ENCODE data around the gene OTOG. TPM values are rescaled to one million over a fixed set of nuclear protein-coding genes. Genes with fewer than 3 reads are reported as not detected.

Gene OTOG
- total and polyA plus RNA-seq, 2 of the 8 experiments (the other 6 are each of a cell fraction or from before 2014, with no cell fraction given), result 0.41 to 1.5 TPM

GRCh38 chr11:17546240-17546639, 819 bp upstream of the OTOG start (continued):
- TF ChIP-seq CHD7 (IDR thresholded peaks at IDR 0.05; ENCODE audit: insufficient replicate concordance, low read length), result no peak
- no peak for TF ChIP-seq SP1 (IDR thresholded peaks at IDR 0.05; ENCODE audit: low read depth, low read length)
- TF ChIP-seq CBX8 (IDR thresholded peaks at IDR 0.05; ENCODE audit: borderline replicate concordance, low read depth, low read length), result no peak
- no peak for TF ChIP-seq RAD21 (IDR thresholded peaks at IDR 0.05 in 1 of 2, conservative IDR thresholded peaks at IDR 0.05 in 1 of 2; ENCODE audit: low read depth in 2 of 2, low read length in 2 of 2)
- no peak for TF ChIP-seq NRF1 (IDR thresholded peaks at IDR 0.05; ENCODE audit: low read depth, low read length)
- no peak for TF ChIP-seq E2F6 (IDR thresholded peaks at IDR 0.05)
- TF ChIP-seq ZNF274 (IDR thresholded peaks at IDR 0.05; ENCODE audit: borderline replicate concordance, extremely low read depth, low read length), result no peak
- no peak for TF ChIP-seq TAF7 (optimal IDR thresholded peaks at IDR 0.05; ENCODE audit: borderline replicate concordance, low read depth, low read length)
- TF ChIP-seq ASH2L (IDR thresholded peaks at IDR 0.05; ENCODE audit: low read length), result no peak
- TF ChIP-seq CEBPB (IDR thresholded peaks at IDR 0.05; ENCODE audit: low read depth, low read length), result no peak
- no peak for TF ChIP-seq JUN (IDR thresholded peaks at IDR 0.05; ENCODE audit: low read depth, low read length)
- TF ChIP-seq KDM1A (IDR thresholded peaks at IDR 0.05; ENCODE audit: borderline replicate concordance, low read length), result no peak
